ENCODE data around the gene CTH.

GRCh38 chr1:70485624-70486023, 74.6 kb downstream of the CTH start:
- no peak for TF ChIP-seq CTCF (conservative IDR thresholded peaks at IDR 0.05; ENCODE audit: low read depth, low read length)
- no peak for TF ChIP-seq EZH2 (IDR thresholded peaks at IDR 0.05; ENCODE audit: borderline replicate concordance, low read depth, low read length, poor library complexity, severe bottlenecking)
